HFFc6 (cell line): ENCODE data around the gene CDCA3. TPM values are rescaled to one million over a fixed set of nuclear protein-coding genes. Genes with fewer than 3 reads are reported as not detected.

ENCODE experiments used
- DNase-seq: peaks from one replicate; pipeline ENCODE4 v3.0.0-alpha.2; 2018
- H3K27ac Mint-ChIP-seq: 2 replicates; pipeline ENCODE4 v1.8.0; 2020; ENCODE audit warnings: mild to moderate bottlenecking, mixed read lengths
- H3K27me3 Mint-ChIP-seq: 2 replicates; pipeline ENCODE4 v1.8.0; 2021; ENCODE audit warnings: mild to moderate bottlenecking, moderate library complexity, mixed read lengths; ENCODE audit not compliant: insufficient read depth
- H3K36me3 Mint-ChIP-seq: 2 replicates; pipeline ENCODE4 v1.8.0; 2021; ENCODE audit warnings: low read depth, mixed read lengths
- H3K4me1 Mint-ChIP-seq: 2 replicates; pipeline ENCODE4 v1.8.0; 2020; ENCODE audit warnings: low read depth, mixed read lengths
- H3K4me3 Mint-ChIP-seq: 2 replicates; pipeline ENCODE4 v1.8.0; 2020; ENCODE audit warnings: mild to moderate bottlenecking, moderate library complexity, mixed read lengths
- H3K9me3 Mint-ChIP-seq: 2 replicates; pipeline ENCODE4 v1.8.0; 2020; ENCODE audit warnings: mild to moderate bottlenecking, mixed read lengths
- total RNA-seq, 6 experiments: library from RNA; stranded (reverse); fragmentation: NEBNext Ultra II Directional; extraction: Animal tissue kit (Norgen Biotek cat#: 25700); gene quantifications; 2 replicates in 1 of 6; 3 replicates in 5 of 6; pipeline ENCODE4 v1.2.3, GENCODE V29; 2021
- TF ChIP-seq, protein P1 (sequence below): fragments of 200-600 bp; sonication (generic); IDR thresholded peaks from 2 replicates; pipeline ENCODE4 v1.5.0; 2021; ENCODE audit warnings: antibody characterized with exemption, mild to moderate bottlenecking

CDCA3 gene
- total RNA-seq, 6 experiments from 2014 or later: 24.0 to 62.5 (median 56.3) TPM

DNA sequence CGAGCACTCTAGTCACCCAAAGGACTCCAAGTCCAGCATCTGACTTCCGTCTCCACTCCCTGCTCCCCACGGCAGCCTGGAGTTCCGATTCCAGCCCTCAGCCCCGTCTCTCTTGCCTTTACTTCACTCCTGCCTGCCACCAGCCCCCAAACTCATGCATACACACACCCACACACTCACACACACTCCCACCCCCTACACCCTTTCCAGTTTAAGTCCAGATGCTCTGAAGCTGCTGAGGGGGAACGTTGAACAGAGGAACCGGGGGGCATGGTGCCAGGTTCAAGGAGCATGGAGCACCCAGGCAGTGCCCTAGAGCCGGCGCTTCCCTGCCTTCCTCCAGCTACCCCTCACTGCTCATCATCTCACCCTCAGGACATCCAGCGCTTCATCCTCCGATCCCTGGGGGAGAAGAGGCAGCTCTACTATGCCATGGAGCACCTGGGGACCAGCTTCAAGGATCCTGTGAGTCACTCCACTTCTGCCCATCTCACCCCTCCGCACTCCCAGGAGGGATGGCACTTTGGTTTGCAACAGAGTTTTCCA lies 19.6 kb downstream of the CDCA3 start:
- no peaks in the 10 kb centered on the region for H3K9me3 Mint-ChIP-seq
- TF ChIP-seq, protein P1, sequence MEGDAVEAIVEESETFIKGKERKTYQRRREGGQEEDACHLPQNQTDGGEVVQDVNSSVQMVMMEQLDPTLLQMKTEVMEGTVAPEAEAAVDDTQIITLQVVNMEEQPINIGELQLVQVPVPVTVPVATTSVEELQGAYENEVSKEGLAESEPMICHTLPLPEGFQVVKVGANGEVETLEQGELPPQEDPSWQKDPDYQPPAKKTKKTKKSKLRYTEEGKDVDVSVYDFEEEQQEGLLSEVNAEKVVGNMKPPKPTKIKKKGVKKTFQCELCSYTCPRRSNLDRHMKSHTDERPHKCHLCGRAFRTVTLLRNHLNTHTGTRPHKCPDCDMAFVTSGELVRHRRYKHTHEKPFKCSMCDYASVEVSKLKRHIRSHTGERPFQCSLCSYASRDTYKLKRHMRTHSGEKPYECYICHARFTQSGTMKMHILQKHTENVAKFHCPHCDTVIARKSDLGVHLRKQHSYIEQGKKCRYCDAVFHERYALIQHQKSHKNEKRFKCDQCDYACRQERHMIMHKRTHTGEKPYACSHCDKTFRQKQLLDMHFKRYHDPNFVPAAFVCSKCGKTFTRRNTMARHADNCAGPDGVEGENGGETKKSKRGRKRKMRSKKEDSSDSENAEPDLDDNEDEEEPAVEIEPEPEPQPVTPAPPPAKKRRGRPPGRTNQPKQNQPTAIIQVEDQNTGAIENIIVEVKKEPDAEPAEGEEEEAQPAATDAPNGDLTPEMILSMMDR: no peak
- peaks cover 2% of the 10 kb centered on the region; the same call in 1 of the 2 replicates for H3K27me3 Mint-ChIP-seq
- H3K27ac Mint-ChIP-seq: no peak overlapping the region
- no peak for DNase-seq
- no peak overlapping the region for H3K4me3 Mint-ChIP-seq
- peaks cover 40% of the 10 kb centered on the region for H3K4me1 Mint-ChIP-seq
- peaks cover 17% of the 10 kb centered on the region; the same call in 1 of the 2 replicates for H3K36me3 Mint-ChIP-seq

DNA sequence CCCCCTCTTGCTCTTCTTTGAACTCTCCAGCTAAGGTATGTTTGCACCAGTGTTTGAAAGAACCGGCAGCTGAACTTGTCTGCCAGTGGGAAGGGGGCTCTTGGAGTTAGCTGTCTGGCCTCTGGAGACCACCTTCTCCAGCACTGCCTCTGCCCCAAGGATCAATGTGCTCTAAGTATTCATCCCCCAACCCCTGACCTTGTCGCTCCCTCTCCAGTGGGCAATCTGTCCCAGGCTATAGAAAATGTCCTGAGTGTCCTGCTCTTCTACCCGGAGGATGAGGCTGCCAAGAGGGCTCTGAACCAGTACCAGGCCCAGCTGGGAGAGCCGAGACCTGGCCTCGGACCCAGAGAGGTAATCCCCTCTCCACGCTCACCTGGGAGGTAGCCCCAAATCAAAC lies 20.1 kb downstream of the CDCA3 start:
- peaks cover 40% of the 10 kb centered on the region for H3K4me1 Mint-ChIP-seq
- H3K27ac Mint-ChIP-seq: no peak overlapping the region
- H3K4me3 Mint-ChIP-seq: peak overlapping the region; percentile 22
- peaks cover 2% of the 10 kb centered on the region; the same call in 1 of the 2 replicates for H3K27me3 Mint-ChIP-seq
- TF ChIP-seq, protein P1: no peak
- DNase-seq: no peak
- no peaks in the 10 kb centered on the region for H3K9me3 Mint-ChIP-seq
- H3K36me3 Mint-ChIP-seq: peaks cover 17% of the 10 kb centered on the region; the same call in 1 of the 2 replicates

DNA sequence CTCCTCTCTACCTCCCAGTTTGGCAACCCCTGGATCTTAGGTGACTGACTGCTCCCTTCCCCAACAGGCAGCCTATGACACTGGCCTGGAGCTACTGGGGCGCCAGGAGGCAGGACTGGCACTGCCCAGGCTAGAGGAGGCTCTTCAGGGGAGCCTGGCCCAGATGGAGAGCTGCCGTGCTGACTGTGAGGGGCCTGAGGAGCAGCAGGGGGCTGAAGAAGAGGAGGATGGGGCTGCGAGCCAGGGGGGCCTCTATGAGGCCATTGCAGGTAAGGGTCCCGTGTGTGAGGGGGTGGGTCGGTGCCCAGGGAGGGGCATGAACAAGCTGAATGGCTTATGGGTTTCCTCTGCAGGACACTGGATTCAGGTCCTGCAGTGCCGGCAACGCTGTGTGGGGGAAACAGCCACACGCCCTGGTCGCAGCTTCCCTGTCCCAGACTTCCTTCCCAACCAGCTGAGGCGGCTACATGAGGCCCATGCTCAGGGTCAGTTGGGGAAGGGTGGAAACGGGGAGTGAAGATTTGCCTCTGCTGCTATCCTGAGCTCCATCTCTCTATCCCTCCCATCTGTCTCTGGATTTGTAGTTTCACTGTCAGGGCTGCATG lies 20.7 kb downstream of the CDCA3 start:
- H3K36me3 Mint-ChIP-seq: peaks cover 17% of the 10 kb centered on the region
- H3K9me3 Mint-ChIP-seq: no peaks in the 10 kb centered on the region
- peak overlapping the region; percentile 99 for H3K4me3 Mint-ChIP-seq
- peak overlapping the region; percentile 56; the same call in 1 of the 2 replicates for H3K27ac Mint-ChIP-seq
- no peak for DNase-seq
- peaks cover 44% of the 10 kb centered on the region for H3K4me1 Mint-ChIP-seq
- TF ChIP-seq, protein P1: no peak
- H3K27me3 Mint-ChIP-seq: peaks cover 3% of the 10 kb centered on the region

DNA sequence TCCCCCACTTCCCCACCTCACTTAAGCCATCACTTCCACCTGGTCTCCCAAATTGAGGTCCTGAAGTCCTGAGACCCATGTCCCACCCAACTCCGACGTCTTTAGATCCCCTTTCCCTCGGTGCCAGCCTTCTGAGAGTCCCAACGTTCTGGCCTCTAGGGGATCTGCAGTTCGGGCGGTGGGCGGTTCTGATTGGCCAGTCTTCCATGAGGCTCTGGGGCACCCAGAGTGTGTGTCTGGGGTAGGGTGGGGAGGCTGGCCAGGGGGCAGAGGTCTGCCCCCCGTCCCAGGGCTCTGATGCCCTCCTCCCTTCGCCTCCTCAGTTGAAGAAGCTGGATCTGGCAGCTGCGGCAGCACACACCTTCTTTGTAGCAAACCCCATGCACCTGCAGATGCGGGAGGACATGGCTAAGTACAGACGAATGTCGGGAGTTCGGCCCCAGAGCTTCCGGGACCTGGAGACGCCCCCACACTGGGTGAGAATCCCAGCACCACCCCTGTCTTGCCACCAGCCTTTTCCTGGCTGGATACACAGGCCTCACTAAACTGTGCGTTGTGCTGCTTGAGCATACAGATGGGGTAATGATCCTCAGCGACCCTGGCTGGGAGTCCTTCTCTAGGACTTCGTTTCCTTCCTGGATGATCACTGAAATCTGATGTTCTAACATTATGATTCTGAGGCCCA lies 21.4 kb downstream of the CDCA3 start:
- TF ChIP-seq, protein P1: peak; percentile 31
- peak overlapping the region; percentile 95 for H3K27ac Mint-ChIP-seq
- peak overlapping the region; percentile 99 for H3K4me3 Mint-ChIP-seq
- H3K4me1 Mint-ChIP-seq: peaks cover 51% of the 10 kb centered on the region
- no peak for DNase-seq
- H3K9me3 Mint-ChIP-seq: no peaks in the 10 kb centered on the region
- peaks cover 19% of the 10 kb centered on the region for H3K36me3 Mint-ChIP-seq
- peaks cover 10% of the 10 kb centered on the region for H3K27me3 Mint-ChIP-seq

DNA sequence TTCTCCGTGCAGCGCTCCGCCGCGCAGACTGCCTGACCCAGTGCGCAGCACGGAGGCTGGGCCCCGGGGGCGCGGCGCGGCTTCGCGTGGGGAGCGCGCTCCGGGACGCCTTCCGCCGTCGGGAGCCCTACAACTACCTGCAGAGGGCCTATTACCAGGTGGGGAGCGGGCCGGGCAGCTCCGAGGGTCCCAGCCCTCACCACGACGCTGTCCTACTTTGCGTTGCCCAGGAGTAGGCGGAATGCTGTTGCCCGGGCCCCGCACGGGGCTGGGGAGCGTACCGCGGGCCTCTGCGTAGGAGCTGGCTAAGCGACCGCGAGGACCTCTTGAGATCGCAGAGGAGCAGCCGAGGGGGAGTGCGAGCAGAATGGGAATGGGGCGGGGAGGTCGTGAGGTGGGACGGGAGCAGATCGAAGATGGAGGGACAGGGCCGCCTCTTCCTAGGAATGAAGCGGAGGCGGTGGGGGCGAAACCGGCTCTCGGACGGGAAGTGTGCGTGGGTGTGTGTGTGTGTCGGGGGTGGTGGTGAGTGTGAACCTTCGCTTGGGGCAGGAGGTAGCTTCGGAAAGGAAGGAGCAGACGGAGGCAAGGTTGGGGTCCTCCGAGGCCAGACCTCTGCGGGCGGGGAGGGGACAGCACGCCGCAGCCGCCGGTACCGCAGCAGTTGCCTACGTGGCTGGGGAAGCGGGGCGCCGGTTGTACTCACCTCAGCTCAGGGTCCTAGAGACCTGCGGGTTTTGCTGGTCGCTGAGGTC lies 22.1 kb downstream of the CDCA3 start:
- H3K36me3 Mint-ChIP-seq: peaks cover 12% of the 10 kb centered on the region
- H3K27me3 Mint-ChIP-seq: peaks cover 12% of the 10 kb centered on the region
- TF ChIP-seq, protein P1: 0 out of 2 replicates have a peak, but pooled peaks have one; percentile 3
- peak overlapping the region; percentile 95 for H3K27ac Mint-ChIP-seq
- no peaks in the 10 kb centered on the region for H3K9me3 Mint-ChIP-seq
- H3K4me1 Mint-ChIP-seq: peaks cover 53% of the 10 kb centered on the region
- H3K4me3 Mint-ChIP-seq: peak overlapping the region; percentile 99
- no peak for DNase-seq
